ENCODE data around the gene RSF1. TPM values are rescaled to one million over a fixed set of nuclear protein-coding genes. Genes with fewer than 3 reads are reported as not detected.

RSF1 gene
- total RNA-seq, 1 experiment from 2014 or later: 43.1 TPM

GRCh38 chr11:77783025-77783424 is 37.5 kb downstream of the RSF1 start:
- intact Hi-C loops (cut with micrococcal nuclease): no loop called here
- no peak for ATAC-seq
- CTCF ChIA-PET: no interaction called here
- no TSS peak for BruUV-seq (replicated peaks)
- H3K27ac ChIP-seq (ENCODE audit: low read depth, low read length): no peak overlapping the region
- H3K9ac ChIP-seq (ENCODE audit: low read length): no peak overlapping the region
- RAD21 ChIA-PET (ENCODE audit: low non-redundant PET in 1 of 2, low total read pairs in 2 of 2, uncharacterized antibody in 2 of 2, unreplicated experiment in 2 of 2): no interaction called here
- no peak for DNase-seq (ENCODE audit: low read depth, low spot score)
- POLR2A ChIA-PET: no interaction called here
- TF ChIP-seq CBX3 (IDR thresholded peaks at IDR 0.05; ENCODE audit: low read depth) (no peak), JUND (IDR thresholded peaks at IDR 0.05) (no peak), MAX (IDR thresholded peaks at IDR 0.05) (no peak), REST (IDR thresholded peaks at IDR 0.05; ENCODE audit: low read depth) (no peak), FOSL1 (IDR thresholded peaks at IDR 0.05; ENCODE audit: low read depth) (no peak), RAD21 (IDR thresholded peaks at IDR 0.05; ENCODE audit: low read depth) (no peak), POLR2A (IDR thresholded peaks at IDR 0.05; ENCODE audit: borderline replicate concordance, extremely low read depth, insufficient read depth, insufficient read length) (no peak), SIN3A (IDR thresholded peaks at IDR 0.05; ENCODE audit: low read depth) (no peak), CTCF (IDR thresholded peaks at IDR 0.05 in 2 of 3, conservative IDR thresholded peaks at IDR 0.05 in 1 of 3; ENCODE audit: borderline replicate concordance in 1 of 3, insufficient read depth in 1 of 3, low read depth in 2 of 3, low read length in 2 of 3) (no peak), ELF1 (IDR thresholded peaks at IDR 0.05; ENCODE audit: borderline replicate concordance, low read depth) (no peak), ATF3 (IDR thresholded peaks at IDR 0.05) (no peak), EGR1 (IDR thresholded peaks at IDR 0.05; ENCODE audit: low read depth) (no peak), ZFX (IDR thresholded peaks at IDR 0.05) (no peak), YY1 (IDR thresholded peaks at IDR 0.05; ENCODE audit: extremely low read depth, insufficient replicate concordance, low read depth, low read length) (no peak), CEBPB (IDR thresholded peaks at IDR 0.05; ENCODE audit: low read depth) (no peak), ZNF274 (IDR thresholded peaks at IDR 0.05; ENCODE audit: low read depth, low read length) (no peak)
- peaks cover 33% of the 10 kb centered on the region for H3K79me2 ChIP-seq (ENCODE audit: insufficient read depth, low read length)
- no peak overlapping the region for H2AFZ ChIP-seq (ENCODE audit: low read depth, low read length, poor library complexity, severe bottlenecking)
- H3K4me3 ChIP-seq (replicated peaks in 1 of 2; ENCODE audit: low read depth in 1 of 2, low read length in 2 of 2): no peak overlapping the region
- no peak overlapping the region for H3K4me2 ChIP-seq (ENCODE audit: low read length)
- H3K9me3 ChIP-seq (ENCODE audit: control insufficient read depth in 1 of 2, insufficient read depth in 1 of 2, low read depth in 1 of 2, low read length in 2 of 2): no peaks in the 10 kb centered on the region
- no peaks in the 10 kb centered on the region for H3K9me2 ChIP-seq (ENCODE audit: insufficient read depth)
- peaks cover 5% of the 10 kb centered on the region for H4K20me1 ChIP-seq (ENCODE audit: insufficient read depth)
- no peaks in the 10 kb centered on the region for H3K27me3 ChIP-seq (ENCODE audit: insufficient read depth, low read length)
- H3K4me1 ChIP-seq (ENCODE audit: control insufficient read depth in 1 of 2, insufficient read depth in 2 of 2, low read length in 2 of 2): no peaks in the 10 kb centered on the region
- H3K36me3 ChIP-seq (ENCODE audit: control insufficient read depth in 1 of 2, insufficient read depth in 2 of 2, low read length in 2 of 2): no peaks in the 10 kb centered on the region

Measured in HCT116 (cell line).